Lower leg skin (tissue), 3 donors: Measurements from ENCODE around the gene SCAI.

ENCODE experiments used
- CTCF ChIP-seq, 3 donors: fragments of 450-650 bp; IDR thresholded peaks; one replicate each; pipeline ENCODE4 v1.5.1; 2016; ENCODE audit warnings: antibody characterized with exemption in 3 of 3, mild to moderate bottlenecking in 3 of 3, moderate library complexity in 2 of 3
- POLR2A ChIP-seq, 2 donors: fragments of 450-650 bp; IDR thresholded peaks; one replicate each; pipeline ENCODE4 v1.6.1; 2016 to 2017; ENCODE audit warnings: antibody characterized with exemption in 2 of 2, mild to moderate bottlenecking in 1 of 2, moderate library complexity in 1 of 2

GRCh38 chr9:125172031-125172755, 28.9 kb upstream of the SCAI start:
- TF ChIP-seq POLR2A (IDR thresholded peaks at IDR 0.05) = no peak
- TF ChIP-seq CTCF (IDR thresholded peaks at IDR 0.05) = no peak
